LNCaP clone FGC (cell line): ENCODE results near the gene ARHGAP15.

Experiments
- DNase-seq: peaks from one replicate; pipeline ENCODE4 v3.0.0-alpha.2; 2011; ENCODE audit warnings: low read depth
- H3K4me3 ChIP-seq: 2 replicates; pipeline ENCODE4 v1.5.1; 2011; ENCODE audit warnings: mild to moderate bottlenecking, low read depth, low read length, control low read depth
- CTCF ChIP-seq: IDR thresholded peaks from 2 replicates; pipeline ENCODE4 v1.5.1; 2012; ENCODE audit warnings: mild to moderate bottlenecking; ENCODE audit not compliant: control insufficient read depth, insufficient read depth; ENCODE audit errors: extremely low read depth

The ARHGAP15 gene

GRCh38 chr2:143758629-143759330 lies 629.6 kb downstream of the ARHGAP15 start:
- no peak for DNase-seq
- no peak overlapping the region for H3K4me3 ChIP-seq
- TF ChIP-seq CTCF: no peak

- TF ChIP-seq CTCF: no peak
- DNase-seq: no peak
- H3K4me3 ChIP-seq: no peak overlapping the region
Measured at GRCh38 chr2:143759455-143759854, 630.2 kb downstream of the ARHGAP15 start.

GRCh38 chr2:143762176-143762928 lies 633.1 kb downstream of the ARHGAP15 start:
- no peak overlapping the region for H3K4me3 ChIP-seq
- no peak for TF ChIP-seq CTCF
- DNase-seq: no peak

- DNase-seq: no peak
- TF ChIP-seq CTCF: no peak
- no peak overlapping the region for H3K4me3 ChIP-seq
Measured at GRCh38 chr2:143764261-143764660, 635.0 kb downstream of the ARHGAP15 start.

- DNase-seq: no peak
- no peak overlapping the region for H3K4me3 ChIP-seq
- TF ChIP-seq CTCF: no peak
Measured at GRCh38 chr2:143764706-143765105, 635.5 kb downstream of the ARHGAP15 start.

- DNase-seq: no peak
- no peak overlapping the region for H3K4me3 ChIP-seq
- TF ChIP-seq CTCF: no peak
Measured at GRCh38 chr2:143768991-143769390, 639.8 kb downstream of the ARHGAP15 start.
